K562 (cell line): ENCODE measurements around the gene ODC1. TPM values are rescaled to one million over a fixed set of nuclear protein-coding genes. Genes with fewer than 3 reads are reported as not detected.
A peak's percentile ranks its signal among the peaks of the same experiment; 100 is the strongest.

ENCODE experiments used
- ATAC-seq: fragments of 200-7000 bp; cut with Tn5 transposase; 3 replicates; pipeline ENCODE4 v1.9.1; 2020; ENCODE audit warnings: moderate library complexity
- BruUV-seq: library from RNA; stranded (reverse); fragments of 400-500 nt; replicated peaks from 2 replicates; lab custom pipeline; 2021; lab: Mats Ljungman, UMichigan
- CTCF ChIA-PET: fragments of 300-600 bp; formaldehyde crosslinking; extraction: SDS; loops from one replicate; lab custom pipeline; 2021; ENCODE audit warnings: low intra/inter-chr PET ratio; lab: Yijun Ruan, JAX
- POLR2A ChIA-PET: fragments of 300-600, 350-650 bp; sonication (Branson Sonifier 250); formaldehyde crosslinking; extraction: SDS; loops from one replicate; lab custom pipeline; 2021; ENCODE audit warnings: antibody characterized with exemption, inconsistent platforms; lab: Yijun Ruan, JAX
- DNase-seq, 4 experiments: peaks; one replicate each; pipeline versions ENCODE4 v3.0.0 to v3.0.0-alpha.2; 2011 to 2018; ENCODE audit warnings: low spot score in 3 of 4, mixed read lengths in 3 of 4; ENCODE audit errors: extremely low read depth in 1 of 4
- FAIRE-seq: peaks from 2 replicates; lab custom pipeline; 2011; peaks lifted over from hg19 to GRCh38; lab: Jason Lieb, UNC
- H2AFZ ChIP-seq: 2 replicates; pipeline ENCODE4 v1.6.0; 2011; ENCODE audit warnings: low read depth, low read length, control low read depth, inconsistent platforms
- H3K27ac ChIP-seq: fragments of 200-600 bp; 3 replicates; pipeline ENCODE4 v1.8.0; 2011; ENCODE audit warnings: low read depth, mild to moderate bottlenecking, control low read depth, inconsistent platforms, low read length, moderate library complexity, mixed read lengths; ENCODE audit errors: extremely low read depth
- H3K27me3 ChIP-seq, 2 experiments: fragments of 300-600 bp in 1 of 2; 2 replicates in 1 of 2; 3 replicates in 1 of 2; pipeline versions ENCODE4 v1.6.0 to v1.8.0; 2011; ENCODE audit warnings: inconsistent platforms in 2 of 2, low read length in 2 of 2, mild to moderate bottlenecking in 1 of 2, mixed read lengths in 1 of 2, moderate library complexity in 1 of 2; ENCODE audit not compliant: control insufficient read depth in 2 of 2, insufficient read depth in 2 of 2
- H3K36me3 ChIP-seq: fragments of 300-600 bp; 3 replicates; pipeline ENCODE4 v1.8.0; 2011; ENCODE audit warnings: mild to moderate bottlenecking, low read length, inconsistent platforms; ENCODE audit not compliant: control insufficient read depth, insufficient read depth
- H3K4me1 ChIP-seq, 2 experiments: fragments of 200-600 bp in 1 of 2; replicated peaks in 1 of 2; 2 replicates in 1 of 2; 3 replicates in 1 of 2; pipeline versions ENCODE4 v1.5.1 to v1.8.0; 2011; ENCODE audit warnings: inconsistent platforms in 2 of 2, low read length in 2 of 2, mild to moderate bottlenecking in 1 of 2, mixed read lengths in 1 of 2, moderate library complexity in 1 of 2; ENCODE audit not compliant: control insufficient read depth in 2 of 2, insufficient read depth in 2 of 2
- H3K4me2 ChIP-seq: 2 replicates; pipeline ENCODE4 v1.6.1; 2011; ENCODE audit warnings: low read length, control low read depth, inconsistent platforms, mixed read lengths; ENCODE audit not compliant: insufficient read depth
- H3K4me3 ChIP-seq: fragments of 200-600 bp; sonication (generic), shearing (Covaris generic); 2 replicates; pipeline ENCODE4 v1.5.1; 2016; ENCODE audit warnings: control low read depth, inconsistent platforms
- H3K79me2 ChIP-seq: fragments of 200-600 bp; 3 replicates; pipeline ENCODE4 v1.8.0; 2011; ENCODE audit warnings: low read length, inconsistent platforms; ENCODE audit not compliant: control insufficient read depth, insufficient read depth
- H3K9ac ChIP-seq, 2 experiments: 2 replicates each; pipeline versions ENCODE4 v1.6.0 to v1.6.1; 2011; ENCODE audit warnings: low read depth in 2 of 2, low read length in 2 of 2, control low read depth in 1 of 2, inconsistent platforms in 1 of 2, mild to moderate bottlenecking in 1 of 2, mixed read lengths in 1 of 2; ENCODE audit not compliant: insufficient read depth in 1 of 2
- H3K9me1 ChIP-seq: one replicate; pipeline ENCODE4 v1.6.0; 2011; ENCODE audit warnings: inconsistent platforms, mild to moderate bottlenecking, low read length, moderate library complexity; ENCODE audit not compliant: control insufficient read depth, insufficient read depth
- H3K9me3 ChIP-seq: replicated peaks from 2 replicates; pipeline ENCODE4 v1.5.1; 2011; ENCODE audit warnings: low read depth, low read length, inconsistent platforms; ENCODE audit not compliant: control insufficient read depth, insufficient read depth
- H4K20me1 ChIP-seq: replicated peaks from 2 replicates; pipeline ENCODE4 v1.6.1; 2011; ENCODE audit warnings: low read length, inconsistent platforms, mixed read lengths; ENCODE audit not compliant: control insufficient read depth, insufficient read depth
- C11orf30 ChIP-seq: fragments of 450-650 bp; IDR thresholded peaks from 2 replicates; pipeline ENCODE4 v1.6.1; 2016; ENCODE audit warnings: low read depth, mild to moderate bottlenecking
- GATA2 ChIP-seq: sonication (generic); formaldehyde crosslinking; IDR thresholded peaks from 2 replicates; pipeline ENCODE4 v1.4.0; 2020; ENCODE audit warnings: mild to moderate bottlenecking, missing genetic modification reagents
- GTF3C2 ChIP-seq: IDR thresholded peaks from 3 replicates; pipeline ENCODE4 v1.6.1; 2011; ENCODE audit warnings: borderline replicate concordance, mild to moderate bottlenecking, moderate library complexity; ENCODE audit not compliant: insufficient read length; ENCODE audit errors: extremely low read depth
- NCOR1 ChIP-seq: fragments of 450-650 bp; IDR thresholded peaks from 2 replicates; pipeline ENCODE4 v1.6.1; 2016; ENCODE audit warnings: mild to moderate bottlenecking, moderate library complexity
- POLR3G ChIP-seq: IDR thresholded peaks from 2 replicates; pipeline ENCODE4 v1.6.1; 2011; ENCODE audit not compliant: insufficient read length, insufficient replicate concordance; ENCODE audit errors: extremely low read depth
- YBX1 ChIP-seq: fragments of 450-650 bp; IDR thresholded peaks from 2 replicates; pipeline ENCODE4 v1.7.1; 2016; ENCODE audit warnings: mild to moderate bottlenecking
- ZBTB7A ChIP-seq: IDR thresholded peaks from 2 replicates; pipeline ENCODE4 v1.6.1; 2011; ENCODE audit warnings: low read depth, mild to moderate bottlenecking, low read length, moderate library complexity, borderline replicate concordance; ENCODE audit not compliant: control insufficient read depth
- ZNF347 ChIP-seq: fragments of 450-650 bp; formaldehyde crosslinking; IDR thresholded peaks from 2 replicates; pipeline ENCODE4 v1.4.0; 2020; ENCODE audit warnings: low read depth, mild to moderate bottlenecking, moderate library complexity
- ZNF583 ChIP-seq: fragments of 250-450 bp; sonication (Bioruptor Pico); IDR thresholded peaks from 2 replicates; pipeline ENCODE4 v1.4.0; 2020
- ZNF717 ChIP-seq: fragments of 250-450 bp; sonication (Bioruptor Pico); IDR thresholded peaks from 2 replicates; pipeline ENCODE4 v1.5.0; 2021
- WGBS: fragments of 100-300 bp; shearing (Covaris generic); methylation state at CpG from one replicate; pipeline ENCODE4 v1.1.6; 2016; ENCODE audit warnings: low coverage, mixed read lengths; ENCODE audit not compliant: insufficient coverage; ENCODE audit errors: missing lambda C conversion rate; 5-methylcytosine and 5-hydroxymethylcytosine counted together
- in situ Hi-C: fragments of 300-500 bp; cut with MboI; formaldehyde crosslinking; loops from 4 replicates; pipeline ENCODE4 v1.15.0; 2018; ENCODE audit warnings: inconsistent platforms, mixed read lengths
- intact Hi-C: fragments of 100-400 bp; cut with micrococcal nuclease; formaldehyde crosslinking; loops from 2 replicates; pipeline ENCODE4 v1.14.2; 2022
- polyA plus RNA-seq, 8 experiments: library from polyadenylated mRNA; depleted of rRNA in 4 of 8; stranded (reverse) in 5 of 8; unstranded in 3 of 8; fragments of >200 nt; fragmentation: Nextera tagmentation in 2 of 8; fragmentation: Illumina TruSeq in 1 of 8; extraction: Ambion mirVana in 2 of 8; extraction: Trizol in 1 of 8; gene quantifications; 2 replicates each; pipeline versions ENCODE4 v1.2.1 to v1.2.3, GENCODE V29; 2011 to 2014; ENCODE audit warnings: inconsistent platforms in 1 of 8, missing spikeins in 1 of 8
- total RNA-seq, 7 experiments: library from RNA; depleted of rRNA in 6 of 7; stranded (reverse); fragments of >200 nt in 6 of 7; fragmentation: Illumina TruSeq in 2 of 7; extraction: Trizol in 2 of 7; gene quantifications; 2 replicates each; pipeline versions ENCODE4 v1.2.1 to v1.2.3, GENCODE V29; 2011 to 2021; ENCODE audit warnings: low replicate concordance in 1 of 7

The ODC1 gene
- total and polyA plus RNA-seq, 9 of the 15 experiments (the other 6 are each of a cell fraction or from before 2014, with no cell fraction given), result 142 to 563 (median 457) TPM

GRCh38 chr2:10475221-10475722, 27.1 kb upstream of the ODC1 start:
- Histone ChIP-seq H3K27me3 (peaks cover 4 to 34% of the 10 kb centered on the region in 2 experiments; a peak in 4 of 5 replicates), H3K79me2 (no peaks in the 10 kb centered on the region), H2AFZ (no peak overlapping the region), H3K9me1 (no peaks in the 10 kb centered on the region), H3K36me3 (no peaks in the 10 kb centered on the region), H3K4me1 (peaks cover 3 to 18% of the 10 kb centered on the region in 2 experiments; a peak in 4 of 5 replicates)
- CTCF ChIA-PET, result no interaction called here
- TF ChIP-seq NCOR1, result no peak
- TF ChIP-seq POLR3G, result no peak
- no peak for TF ChIP-seq ZBTB7A
- no peak for TF ChIP-seq ZNF583 (CRISPR knock-in tag)
- TF ChIP-seq, all 486 proteins: peak for 0
- in situ Hi-C loops, result no loop called here
- no peak for FAIRE-seq
- ATAC-seq, result no peak
- no TSS peak for BruUV-seq
- H3K27ac ChIP-seq, result no peak overlapping the region
- POLR2A ChIA-PET, result no interaction called here
- intact Hi-C loops, result no loop called here
- WGBS, result 41% methylated on average over 20 of the region's 21 CpGs
- H3K9me3 ChIP-seq, result no peaks in the 10 kb centered on the region
- no peaks in the 10 kb centered on the region for H4K20me1 ChIP-seq
- no peak overlapping the region for H3K4me3 ChIP-seq
- no peak for DNase-seq
- H3K4me2 ChIP-seq, result no peak overlapping the region
- peak overlapping the region in 1 of 2 experiments; percentile 55; a peak in 1 of 4 replicates for H3K9ac ChIP-seq

- DNase-seq (no peak), ATAC-seq (no peak), FAIRE-seq (no peak)
- in situ Hi-C loops, result no loop called here
- ChIA-PET CTCF (no interaction called here), POLR2A (interaction anchor here (0.9 to 1.2 kb wide), 2 partner anchors 8 to 14 kb away, joined by 3 read pairs; no protein-coding TSS in a partner anchor)
- intact Hi-C loops, result no loop called here
- H3K9me3 ChIP-seq, result no peaks in the 10 kb centered on the region
- no peak overlapping the region; a peak in 1 of 4 replicates for H3K9ac ChIP-seq
- no TSS peak for BruUV-seq
- no peak overlapping the region for H2AFZ ChIP-seq
- no peak overlapping the region for H3K27ac ChIP-seq
- peaks cover 4 to 26% of the 10 kb centered on the region in 2 experiments; a peak in 3 of 5 replicates for H3K27me3 ChIP-seq
- WGBS, result 8% methylated on average over 5 of the region's 5 CpGs
- H4K20me1 ChIP-seq, result no peaks in the 10 kb centered on the region
- H3K9me1 ChIP-seq, result no peaks in the 10 kb centered on the region
- no peaks in the 10 kb centered on the region for H3K36me3 ChIP-seq
- peaks cover 3 to 12% of the 10 kb centered on the region in 2 experiments; a peak in 4 of 5 replicates for H3K4me1 ChIP-seq
- H3K4me2 ChIP-seq, result no peak overlapping the region
- no peaks in the 10 kb centered on the region for H3K79me2 ChIP-seq
- no peak overlapping the region for H3K4me3 ChIP-seq
- TF ChIP-seq GTF3C2, result no peak
- TF ChIP-seq C11orf30, result no peak
- TF ChIP-seq YBX1, result no peak
- no peak for TF ChIP-seq ZNF347 (CRISPR knock-in tag)
- no peak for TF ChIP-seq GATA2 (CRISPR knock-in tag)
- TF ChIP-seq ZNF717 (CRISPR knock-in tag), result no peak
Measured at GRCh38 chr2:10473121-10473756, 25.1 kb upstream of the ODC1 start.
